Upper lobe of left lung (tissue), 4 donors: Measurements from ENCODE around the gene MRPL38.

ENCODE experiments used
- EP300 ChIP-seq, 4 donors: sonication (generic); formaldehyde crosslinking; IDR thresholded peaks; one replicate each; pipeline ENCODE4 v1.5.1; 2017; ENCODE audit warnings: antibody characterized with exemption in 4 of 4, control low read depth in 2 of 4
- POLR2A ChIP-seq, 4 donors: fragments of 450-650 bp; IDR thresholded peaks; one replicate each; pipeline ENCODE4 v1.5.1; 2016 to 2017; ENCODE audit warnings: antibody characterized with exemption in 4 of 4, mild to moderate bottlenecking in 2 of 4

GRCh38 chr17:75914643-75915267, 10.1 kb upstream of the MRPL38 start:
- TF ChIP-seq POLR2A (IDR thresholded peaks at IDR 0.05): no peak
- TF ChIP-seq EP300 (IDR thresholded peaks at IDR 0.05): no peak
